ENCODE results near the gene EEFSEC. TPM values are rescaled to one million over a fixed set of nuclear protein-coding genes. Genes with fewer than 3 reads are reported as not detected.

The EEFSEC gene
- total RNA-seq, 1 experiment from 2014 or later, result 15.4 TPM

GRCh38 chr3:128372707-128373533, 219.6 kb downstream of the EEFSEC start:
- ChIA-PET CTCF (no interaction called here), POLR2A (no interaction called here)
- no TSS peak for BruUV-seq (replicated peaks)
- Histone ChIP-seq H3K4me1 (ENCODE audit: control insufficient read depth, insufficient read depth, low read length) (no peaks in the 10 kb centered on the region), H3K9me3 (ENCODE audit: control insufficient read depth, insufficient read depth, low read depth, low read length) (no peaks in the 10 kb centered on the region), H3K27me3 (ENCODE audit: control insufficient read depth, insufficient read depth, low read length) (no peaks in the 10 kb centered on the region), H3K27ac (ENCODE audit: low read length) (no peak overlapping the region; the same call in 1 of the 2 replicates), H3K36me3 (ENCODE audit: control insufficient read depth, insufficient read depth, low read length) (no peaks in the 10 kb centered on the region), H3K4me3 (ENCODE audit: low read depth in 2 of 2, low read length in 2 of 2) (no peak overlapping the region)
- TF ChIP-seq POLR2AphosphoS5 (IDR thresholded peaks at IDR 0.05; ENCODE audit: low read depth, low read length) (no peak), REST (IDR thresholded peaks at IDR 0.05; ENCODE audit: insufficient read depth in 1 of 2, low read depth in 2 of 2, low read length in 1 of 2) (no peak)
- intact Hi-C loops (cut with micrococcal nuclease; ENCODE audit: unreplicated experiment) (no loop called here), in situ Hi-C loops (cut with HindIII; ENCODE audit: low pct_unique_long_range_greater_than_20kb, low sequenced_read_pairs) (no loop called here)
- ATAC-seq, result no peak
- DNase-seq (ENCODE audit: low read depth, low spot score), result no peak

- Histone ChIP-seq H3K4me1 (ENCODE audit: control insufficient read depth, insufficient read depth, low read length) (no peaks in the 10 kb centered on the region), H3K9me3 (ENCODE audit: control insufficient read depth, insufficient read depth, low read depth, low read length) (no peaks in the 10 kb centered on the region), H3K27ac (ENCODE audit: low read length) (no peak overlapping the region; the same call in 1 of the 2 replicates), H3K27me3 (ENCODE audit: control insufficient read depth, insufficient read depth, low read length) (no peaks in the 10 kb centered on the region), H3K4me3 (ENCODE audit: low read depth in 2 of 2, low read length in 2 of 2) (no peak overlapping the region), H3K36me3 (ENCODE audit: control insufficient read depth, insufficient read depth, low read length) (no peaks in the 10 kb centered on the region)
- BruUV-seq (replicated peaks), result no TSS peak
- ChIA-PET CTCF (no interaction called here), POLR2A (no interaction called here)
- TF ChIP-seq TCF7L2 (IDR thresholded peaks at IDR 0.05; ENCODE audit: low read depth, low read length) (no peak), SIN3A (IDR thresholded peaks at IDR 0.05; ENCODE audit: borderline replicate concordance, insufficient read depth, low read depth, low read length) (no peak), REST (IDR thresholded peaks at IDR 0.05; ENCODE audit: insufficient read depth in 1 of 2, low read depth in 2 of 2, low read length in 1 of 2) (no peak), CTCF (IDR thresholded peaks at IDR 0.05) (no peak), POLR2AphosphoS5 (IDR thresholded peaks at IDR 0.05; ENCODE audit: low read depth, low read length) (no peak)
- no peak for ATAC-seq
- DNase-seq (ENCODE audit: low read depth, low spot score), result no peak
- intact Hi-C loops (cut with micrococcal nuclease; ENCODE audit: unreplicated experiment) (no loop called here), in situ Hi-C loops (cut with HindIII; ENCODE audit: low pct_unique_long_range_greater_than_20kb, low sequenced_read_pairs) (no loop called here)
These were observed 221.6 kb downstream of the EEFSEC start for GRCh38 chr3:128374746-128375445.

All from Panc1 (cell line).